GM19023 (cell line): ENCODE measurements around the gene OR51L1.

Experiments
- ATAC-seq: cut with Tn5 transposase; IDR thresholded peaks from one replicate; pipeline ENCODE4 v1.9.1; 2021; ENCODE audit warnings: mild to moderate bottlenecking, moderate library complexity; ENCODE audit not compliant: unreplicated experiment

Gene OR51L1

DNA sequence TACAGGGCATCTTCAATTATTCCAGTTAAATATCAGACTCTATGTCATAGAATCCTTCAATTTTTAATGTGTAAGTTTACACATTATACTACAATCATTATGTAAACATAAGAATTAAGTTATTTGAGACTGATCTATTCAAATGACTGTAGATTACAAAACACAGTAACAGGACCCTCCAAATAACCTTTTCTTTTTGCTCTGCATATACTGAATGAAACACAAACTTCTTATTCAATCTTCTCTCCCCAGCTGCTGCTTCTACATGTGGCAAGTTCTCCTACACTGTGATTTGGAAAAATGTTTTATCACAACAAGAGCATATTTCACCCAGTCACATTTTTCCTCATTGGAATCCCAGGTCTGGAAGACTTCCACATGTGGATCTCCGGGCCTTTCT, 51.6 kb downstream of the OR51L1 start, which contains the start of gene OR52J3:
Gene OR52J3 (plus strand): TSS at position 301 of the 400 bp plus-strand sequence. CDS start 0 bp downstream, at position 301.
- no peak for ATAC-seq

DNA sequence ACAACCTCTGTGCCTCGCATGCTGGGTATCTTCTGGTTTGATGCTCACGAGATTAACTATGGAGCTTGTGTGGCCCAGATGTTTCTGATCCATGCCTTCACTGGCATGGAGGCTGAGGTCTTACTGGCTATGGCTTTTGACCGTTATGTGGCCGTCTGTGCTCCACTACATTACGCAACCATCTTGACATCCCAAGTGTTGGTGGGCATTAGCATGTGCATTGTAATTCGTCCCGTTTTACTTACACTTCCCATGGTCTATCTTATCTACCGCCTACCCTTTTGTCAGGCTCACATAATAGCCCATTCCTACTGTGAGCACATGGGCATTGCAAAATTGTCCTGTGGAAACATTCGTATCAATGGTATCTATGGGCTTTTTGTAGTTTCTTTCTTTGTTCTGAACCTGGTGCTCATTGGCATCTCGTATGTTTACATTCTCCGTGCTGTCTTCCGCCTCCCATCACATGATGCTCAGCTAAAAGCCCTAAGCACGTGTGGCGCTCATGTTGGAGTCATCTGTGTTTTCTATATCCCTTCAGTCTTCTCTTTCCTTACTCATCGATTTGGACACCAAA, 52.2 kb downstream of the OR51L1 start:
- no peak for ATAC-seq
